Epithelial cell of umbilical artery (primary cell): ENCODE measurements around the gene OR1I1. TPM values are rescaled to one million over a fixed set of nuclear protein-coding genes. Genes with fewer than 3 reads are reported as not detected.

Experiments
- total RNA-seq: library from RNA; depleted of rRNA; stranded (reverse); fragments of >200 nt; gene quantifications from 2 replicates; pipeline ENCODE4 v1.2.3, GENCODE V29; 2014

Gene OR1I1, protein sequence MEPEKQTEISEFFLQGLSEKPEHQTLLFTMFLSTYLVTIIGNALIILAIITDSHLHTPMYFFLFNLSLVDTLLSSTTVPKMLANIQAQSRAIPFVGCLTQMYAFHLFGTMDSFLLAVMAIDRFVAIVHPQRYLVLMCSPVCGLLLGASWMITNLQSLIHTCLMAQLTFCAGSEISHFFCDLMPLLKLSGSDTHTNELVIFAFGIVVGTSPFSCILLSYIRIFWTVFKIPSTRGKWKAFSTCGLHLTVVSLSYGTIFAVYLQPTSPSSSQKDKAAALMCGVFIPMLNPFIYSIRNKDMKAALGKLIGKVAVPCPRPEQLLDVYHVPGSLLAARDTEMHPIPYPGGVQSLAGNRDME
- total RNA-seq, result not detected in 2 replicates

DNA sequence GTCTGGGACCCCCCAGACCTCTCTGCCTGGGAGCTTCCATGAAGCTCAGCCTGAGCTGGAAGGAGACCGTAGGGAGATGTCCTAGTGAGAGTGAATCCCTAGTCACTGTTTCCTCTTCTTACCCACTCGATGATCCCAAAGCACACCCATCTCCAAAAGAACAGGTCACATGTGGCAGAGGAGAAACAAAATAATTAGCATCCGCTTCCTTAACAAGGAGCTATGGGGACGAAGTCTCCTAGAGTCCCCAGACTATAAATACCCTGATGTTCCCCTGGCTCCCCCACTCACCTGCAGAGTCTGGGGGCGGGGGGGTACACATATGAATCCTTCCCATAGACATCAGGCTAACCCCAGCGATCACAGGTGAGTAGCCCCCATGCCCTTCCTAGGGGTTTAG, at the start of gene OR1I1:
Gene OR1I1 (plus strand): TSS at position 301 of the 400 bp plus-strand sequence. CDS start 4,855 bp downstream, outside the sequence.

DNA sequence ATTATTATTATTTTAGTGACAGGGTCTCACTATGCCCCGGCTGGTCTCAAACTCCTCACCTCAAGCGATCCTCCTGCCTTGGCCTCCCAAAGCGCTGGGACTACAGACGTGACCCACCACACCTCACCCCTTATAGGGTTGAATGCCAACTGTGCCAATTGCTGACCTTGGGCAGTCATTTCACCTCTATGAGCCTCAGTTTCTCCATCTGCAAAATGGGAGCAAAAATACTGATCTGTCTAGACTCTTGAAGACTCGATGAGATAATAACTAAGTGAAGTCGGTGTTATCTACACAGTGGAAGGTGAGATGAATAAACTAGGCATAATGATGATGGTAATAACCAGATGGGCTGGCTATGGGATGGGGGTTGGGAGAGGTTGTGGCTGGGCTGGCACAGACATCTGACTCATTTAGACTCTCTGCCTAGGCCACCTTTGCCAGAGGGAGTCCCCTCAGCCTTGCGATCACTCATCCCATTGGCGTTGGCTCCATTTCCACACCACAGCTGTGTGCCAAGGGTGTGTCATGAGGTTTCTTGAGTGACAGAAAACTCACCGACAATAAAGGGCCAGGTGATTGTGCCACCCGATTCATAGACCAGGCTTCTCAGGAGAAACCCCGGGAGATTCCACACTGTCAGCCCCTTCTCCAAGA, 33.0 kb upstream of the OR1I1 start, which contains the start of gene CASP14:
Gene CASP14 (plus strand): TSS at position 596 of the 657 bp plus-strand sequence. CDS start 2,772 bp downstream, outside the sequence.

DNA sequence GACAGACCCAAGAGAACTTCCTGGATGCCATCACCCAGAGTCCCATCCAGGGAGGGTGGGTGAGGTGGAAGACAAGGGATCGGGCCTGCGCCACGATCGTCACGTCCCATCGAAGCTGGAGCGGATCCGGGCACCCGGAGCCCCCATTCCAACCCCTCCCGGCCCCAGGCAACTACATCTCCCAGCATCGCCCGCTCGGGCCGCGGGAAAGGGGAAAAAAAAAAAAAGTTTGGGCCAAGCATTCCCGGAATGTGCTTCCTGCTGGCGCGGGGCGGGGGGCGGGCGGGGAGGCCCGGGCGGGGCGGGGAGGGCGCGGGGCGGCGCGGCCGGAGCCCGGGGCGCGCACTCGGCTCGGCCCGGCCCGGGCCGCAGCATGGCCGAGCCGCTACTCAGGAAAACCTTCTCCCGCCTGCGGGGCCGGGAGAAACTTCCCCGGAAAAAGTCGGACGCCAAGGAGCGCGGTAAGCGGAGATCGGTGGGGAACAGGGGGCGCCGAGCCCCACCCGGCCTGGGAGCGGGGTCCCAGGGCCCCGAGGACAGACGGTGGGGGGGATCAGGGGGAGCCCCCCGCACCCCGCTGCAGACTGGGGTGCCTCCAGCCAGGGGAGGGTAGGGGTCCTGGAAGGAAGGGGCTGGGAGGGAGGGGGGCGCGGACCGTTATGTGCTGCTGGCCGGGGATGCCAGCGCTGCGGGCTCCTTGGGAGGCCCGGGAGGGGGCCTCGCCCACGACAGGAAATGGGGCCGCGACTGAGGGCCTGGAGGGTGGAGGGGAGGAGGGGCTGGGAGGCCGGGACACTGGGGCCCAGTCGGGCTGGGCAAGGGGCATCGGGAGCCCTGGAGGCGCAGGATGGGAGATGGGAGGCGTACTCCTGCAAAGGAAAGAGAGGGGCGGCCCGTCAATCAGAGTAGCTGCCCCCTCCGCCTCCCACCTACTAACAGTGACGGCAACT, 25.3 kb downstream of the OR1I1 start, which contains the start of gene SYDE1:
Gene SYDE1 (plus strand): TSS at position 341 of the 950 bp plus-strand sequence. CDS start 33 bp downstream, at position 374.

Other genes starting within 250 kb of the OR1I1 start
- not detected in 2 replicates for gene OR7A5, start 247.0 kb upstream of the OR1I1 start, total RNA-seq
- gene OR7C1, start 247.0 kb upstream of the OR1I1 start, total RNA-seq, result not detected in 2 replicates
- not detected in 2 replicates for gene OR7A10, start 233.3 kb upstream of the OR1I1 start, total RNA-seq
- not detected in 2 replicates for gene OR7A17, start 196.1 kb upstream of the OR1I1 start, total RNA-seq
- gene OR7C2, start 140.7 kb upstream of the OR1I1 start, total RNA-seq, result not detected in 2 replicates
- not detected in 2 replicates for gene SLC1A6, start 102.3 kb upstream of the OR1I1 start, total RNA-seq
- gene CASP14, start 32.7 kb upstream of the OR1I1 start, total RNA-seq, result not detected in 2 replicates
- 11.7 and 13.4 TPM in 2 replicates for gene SYDE1, start 25.2 kb downstream of the OR1I1 start, total RNA-seq
- 0.61 and 2.9 TPM in 2 replicates for gene NOTCH3, start 118.8 kb downstream of the OR1I1 start, total RNA-seq
- 0.15 TPM in 1 of 2 replicates, not detected in the other for gene EPHX3, start 150.2 kb downstream of the OR1I1 start, total RNA-seq